Mammary epithelial cell (primary cell): ENCODE data around the gene DDX25.

Source experiments
- CTCF ChIP-seq, 2 donors: IDR thresholded peaks in 1 of 2; conservative IDR thresholded peaks in 1 of 2; 2 replicates each; pipeline ENCODE4 v1.5.1; 2011 to 2012; ENCODE audit warnings: inconsistent platforms in 2 of 2, low read length in 2 of 2, mild to moderate bottlenecking in 2 of 2, control low read depth in 1 of 2, low read depth in 1 of 2; ENCODE audit not compliant: insufficient read depth in 1 of 2; ENCODE audit errors: extremely low read depth in 1 of 2
- EZH2 ChIP-seq: IDR thresholded peaks from 2 replicates; pipeline ENCODE4 v1.6.1; 2012; ENCODE audit warnings: low read length, inconsistent platforms, borderline replicate concordance

- TF ChIP-seq EZH2 = no peak
- TF ChIP-seq CTCF (conservative IDR thresholded peaks at IDR 0.05 in 1 of 2, IDR thresholded peaks at IDR 0.05 in 1 of 2; ENCODE audit: extremely low read depth in 1 of 2, insufficient read depth in 1 of 2, low read depth in 1 of 2, low read length in 2 of 2) = peak in 1 of 2 donors; percentile 21
These were observed 30.7 kb downstream of the DDX25 start for GRCh38 chr11:125935056-125935455.
